Ishikawa (cell line): ENCODE data around the gene GRHL3.

Experiments
- EP300 ChIP-seq: IDR thresholded peaks from 2 replicates; pipeline ENCODE4 v1.6.1; 2012; ENCODE audit warnings: borderline replicate concordance
- RAD21 ChIP-seq: IDR thresholded peaks from 2 replicates; pipeline ENCODE4 v1.6.1; 2012; ENCODE audit warnings: low read depth
- TAF1 ChIP-seq: IDR thresholded peaks from 2 replicates; pipeline ENCODE4 v1.6.1; 2012; ENCODE audit warnings: low read depth, mild to moderate bottlenecking
- TEAD4 ChIP-seq: IDR thresholded peaks from 2 replicates; pipeline ENCODE4 v1.6.1; 2012

- TF ChIP-seq TEAD4 (no peak), TAF1 (no peak), RAD21 (no peak), EP300 (no peak)
These were observed 19.3 kb downstream of the GRHL3 start for GRCh38 chr1:24338447-24338846.
